H1 (cell line): ENCODE data around the gene PRR36. TPM values are rescaled to one million over a fixed set of nuclear protein-coding genes. Genes with fewer than 3 reads are reported as not detected.
A peak's percentile ranks its signal among the peaks of the same experiment; 100 is the strongest.

ENCODE experiments used
- TAF7 ChIP-seq: optimal IDR thresholded peaks from 2 replicates; pipeline ENCODE3; 2011; ENCODE audit warnings: low read depth, mild to moderate bottlenecking, inconsistent platforms, low read length, moderate library complexity, borderline replicate concordance
- polyA plus RNA-seq, 7 experiments: library from polyadenylated mRNA; depleted of rRNA in 3 of 7; stranded (reverse) in 5 of 7; unstranded in 2 of 7; fragments of >200 nt in 5 of 7; fragments of 200-250 nt in 2 of 7; gene quantifications; 1 replicate in 5 of 7; 2 replicates in 1 of 7; 4 replicates in 1 of 7; pipeline versions ENCODE4 v1.2.1 to v1.2.3, GENCODE V29; 2011 to 2013; ENCODE audit warnings: missing spikeins in 2 of 7, mixed read lengths in 2 of 7
- total RNA-seq: library from RNA; stranded (reverse); fragmentation: NEBNext Ultra II Directional; extraction: Animal tissue kit (Norgen Biotek cat#: 25700); gene quantifications from 2 replicates; pipeline ENCODE4 v1.2.1, GENCODE V29; 2021
- TF ChIP-seq, protein P1 (sequence below): IDR thresholded peaks from 2 replicates; pipeline ENCODE4 v1.6.1; 2012; ENCODE audit warnings: inconsistent platforms

The PRR36 gene
- total and polyA plus RNA-seq, 2 of the 8 experiments (the other 6 are each of a cell fraction or from before 2014, with no cell fraction given): 1.6 to 23.9 TPM

DNA sequence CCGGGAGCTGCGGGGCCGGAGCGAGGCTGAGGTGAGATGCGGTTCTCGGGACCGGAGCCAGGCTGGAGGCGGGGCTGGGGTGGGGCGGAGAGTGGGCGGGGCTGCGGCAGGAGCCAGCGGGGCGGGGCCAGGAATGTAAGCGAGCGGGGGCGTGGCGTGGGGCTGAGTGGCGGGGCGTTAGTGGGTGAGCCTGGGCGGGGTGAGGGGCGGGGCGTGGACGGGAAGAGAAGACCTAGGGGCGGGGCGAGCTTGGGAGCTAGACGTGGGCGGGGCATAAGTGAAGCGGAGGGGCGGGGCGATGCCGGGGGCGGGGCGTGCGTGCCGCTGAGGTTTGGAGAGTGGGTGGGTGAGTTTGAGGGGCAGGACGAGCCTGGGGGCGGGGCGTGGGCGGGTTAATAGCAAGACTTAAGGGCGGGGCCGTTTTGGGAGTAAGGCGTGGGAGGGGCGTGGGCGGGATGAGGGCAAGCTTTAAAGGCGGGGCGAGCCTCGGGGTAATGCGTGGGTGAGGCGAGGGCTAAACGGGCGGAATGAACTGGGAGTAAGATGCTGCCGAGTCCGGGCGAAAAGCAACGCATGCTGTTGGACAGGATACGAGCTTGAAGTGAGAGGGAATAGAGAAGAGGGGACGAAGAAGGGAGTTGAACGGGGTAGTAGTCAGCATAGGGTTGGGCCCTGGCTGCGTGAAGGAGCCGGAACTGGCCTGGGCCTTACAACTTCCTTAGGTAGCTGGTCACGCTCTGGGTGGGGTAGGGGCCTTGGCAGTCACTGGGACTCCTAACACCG, 46.5 kb upstream of the PRR36 start (continued):
- TF ChIP-seq TAF7: no peak
- TF ChIP-seq, protein P1, sequence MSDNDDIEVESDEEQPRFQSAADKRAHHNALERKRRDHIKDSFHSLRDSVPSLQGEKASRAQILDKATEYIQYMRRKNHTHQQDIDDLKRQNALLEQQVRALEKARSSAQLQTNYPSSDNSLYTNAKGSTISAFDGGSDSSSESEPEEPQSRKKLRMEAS: peak; percentile 20; the same call in 1 of the 2 replicates
